Lower lobe of right lung (tissue), 2 donors: ENCODE data around the gene ESYT1. TPM values are rescaled to one million over a fixed set of nuclear protein-coding genes. Genes with fewer than 3 reads are reported as not detected.

Source experiments
- ATAC-seq, 2 donors: fragments of 200-7000 bp; cut with Tn5 transposase; one replicate each; pipeline ENCODE4 v1.9.1; 2020 to 2022; ENCODE audit warnings: mild to moderate bottlenecking in 2 of 2, moderate library complexity in 2 of 2
- DNase-seq: peaks from one replicate; pipeline ENCODE4 v3.0.0-alpha.2; 2020
- H3K27ac ChIP-seq: fragments of 200-600 bp; one replicate; pipeline ENCODE4 v1.8.0; 2022
- H3K27me3 ChIP-seq: fragments of 200-600 bp; one replicate; pipeline ENCODE4 v1.8.0; 2022; ENCODE audit warnings: low read depth
- H3K36me3 ChIP-seq: fragments of 200-600 bp; one replicate; pipeline ENCODE4 v1.8.0; 2022; ENCODE audit warnings: mild to moderate bottlenecking
- H3K4me1 ChIP-seq: fragments of 200-600 bp; one replicate; pipeline ENCODE4 v1.8.0; 2022
- H3K4me3 ChIP-seq: fragments of 200-600 bp; one replicate; pipeline ENCODE4 v1.8.0; 2022; ENCODE audit warnings: mild to moderate bottlenecking
- H3K9me3 ChIP-seq: fragments of 200-600 bp; one replicate; pipeline ENCODE4 v1.8.0; 2022
- intact Hi-C: fragments of 100-400 bp; cut with DNase I; formaldehyde crosslinking; loops from one replicate; pipeline ENCODE4 v1.11.0; 2022
- total RNA-seq: library from RNA; stranded (reverse); fragmentation: NEBNext Ultra II Directional; extraction: Animal tissue kit (Norgen Biotek cat#: 25700); gene quantifications from one replicate; pipeline ENCODE4 v1.2.1, GENCODE V29; 2021
- TF ChIP-seq, protein P1 (sequence below): fragments of 200-600 bp; IDR thresholded peaks from one replicate; pipeline ENCODE4 v1.8.0; 2022; ENCODE audit warnings: antibody characterized with exemption, mild to moderate bottlenecking
- donor health status: DM: no; HTN: yes; CAD: no; lungs with severe emphysema.

ESYT1 gene
- total RNA-seq, 1 donor from 2014 or later: 114 TPM

DNA sequence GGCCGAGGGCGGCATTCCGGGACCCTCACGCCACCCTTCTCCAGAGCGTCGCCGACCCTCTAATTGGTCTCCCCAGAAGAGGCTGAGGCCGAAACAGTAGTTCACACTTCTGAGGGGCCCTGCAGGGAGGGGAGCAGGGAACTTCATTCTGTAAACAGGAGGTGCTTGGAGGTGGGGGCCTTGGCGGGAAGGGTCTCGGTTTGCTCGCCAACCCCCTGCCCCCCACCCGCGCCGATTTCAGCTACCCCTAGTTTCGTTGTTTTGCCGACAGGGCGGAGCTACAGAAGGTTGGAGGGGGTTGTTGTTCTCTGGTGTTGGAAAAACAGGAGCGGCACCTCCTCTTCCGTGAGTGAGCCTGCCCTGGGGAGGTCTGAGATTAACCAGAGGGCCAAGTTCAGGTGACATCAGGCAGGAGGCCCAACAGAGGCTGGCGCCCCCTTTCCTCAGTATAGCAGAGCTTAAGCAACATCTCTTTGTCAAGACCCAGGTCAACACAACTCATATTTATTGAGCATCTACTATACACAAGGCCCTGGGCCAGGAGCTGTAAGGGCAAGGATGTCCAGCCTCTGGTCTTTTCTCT lies 47.4 kb upstream of the ESYT1 start:
- Histone ChIP-seq H3K9me3 (no peaks in the 10 kb centered on the region), H3K4me3 (peak overlapping the region; percentile 72), H3K36me3 (peaks cover 7% of the 10 kb centered on the region), H3K27me3 (peaks cover 16% of the 10 kb centered on the region), H3K27ac (peak overlapping the region; percentile 88), H3K4me1 (peaks cover 17% of the 10 kb centered on the region)
- intact Hi-C loops: no loop called here
- peak; percentile 50 to 52 for ATAC-seq
- DNase-seq: peak; percentile 53
- TF ChIP-seq, protein P1, sequence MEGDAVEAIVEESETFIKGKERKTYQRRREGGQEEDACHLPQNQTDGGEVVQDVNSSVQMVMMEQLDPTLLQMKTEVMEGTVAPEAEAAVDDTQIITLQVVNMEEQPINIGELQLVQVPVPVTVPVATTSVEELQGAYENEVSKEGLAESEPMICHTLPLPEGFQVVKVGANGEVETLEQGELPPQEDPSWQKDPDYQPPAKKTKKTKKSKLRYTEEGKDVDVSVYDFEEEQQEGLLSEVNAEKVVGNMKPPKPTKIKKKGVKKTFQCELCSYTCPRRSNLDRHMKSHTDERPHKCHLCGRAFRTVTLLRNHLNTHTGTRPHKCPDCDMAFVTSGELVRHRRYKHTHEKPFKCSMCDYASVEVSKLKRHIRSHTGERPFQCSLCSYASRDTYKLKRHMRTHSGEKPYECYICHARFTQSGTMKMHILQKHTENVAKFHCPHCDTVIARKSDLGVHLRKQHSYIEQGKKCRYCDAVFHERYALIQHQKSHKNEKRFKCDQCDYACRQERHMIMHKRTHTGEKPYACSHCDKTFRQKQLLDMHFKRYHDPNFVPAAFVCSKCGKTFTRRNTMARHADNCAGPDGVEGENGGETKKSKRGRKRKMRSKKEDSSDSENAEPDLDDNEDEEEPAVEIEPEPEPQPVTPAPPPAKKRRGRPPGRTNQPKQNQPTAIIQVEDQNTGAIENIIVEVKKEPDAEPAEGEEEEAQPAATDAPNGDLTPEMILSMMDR: no peak

DNA sequence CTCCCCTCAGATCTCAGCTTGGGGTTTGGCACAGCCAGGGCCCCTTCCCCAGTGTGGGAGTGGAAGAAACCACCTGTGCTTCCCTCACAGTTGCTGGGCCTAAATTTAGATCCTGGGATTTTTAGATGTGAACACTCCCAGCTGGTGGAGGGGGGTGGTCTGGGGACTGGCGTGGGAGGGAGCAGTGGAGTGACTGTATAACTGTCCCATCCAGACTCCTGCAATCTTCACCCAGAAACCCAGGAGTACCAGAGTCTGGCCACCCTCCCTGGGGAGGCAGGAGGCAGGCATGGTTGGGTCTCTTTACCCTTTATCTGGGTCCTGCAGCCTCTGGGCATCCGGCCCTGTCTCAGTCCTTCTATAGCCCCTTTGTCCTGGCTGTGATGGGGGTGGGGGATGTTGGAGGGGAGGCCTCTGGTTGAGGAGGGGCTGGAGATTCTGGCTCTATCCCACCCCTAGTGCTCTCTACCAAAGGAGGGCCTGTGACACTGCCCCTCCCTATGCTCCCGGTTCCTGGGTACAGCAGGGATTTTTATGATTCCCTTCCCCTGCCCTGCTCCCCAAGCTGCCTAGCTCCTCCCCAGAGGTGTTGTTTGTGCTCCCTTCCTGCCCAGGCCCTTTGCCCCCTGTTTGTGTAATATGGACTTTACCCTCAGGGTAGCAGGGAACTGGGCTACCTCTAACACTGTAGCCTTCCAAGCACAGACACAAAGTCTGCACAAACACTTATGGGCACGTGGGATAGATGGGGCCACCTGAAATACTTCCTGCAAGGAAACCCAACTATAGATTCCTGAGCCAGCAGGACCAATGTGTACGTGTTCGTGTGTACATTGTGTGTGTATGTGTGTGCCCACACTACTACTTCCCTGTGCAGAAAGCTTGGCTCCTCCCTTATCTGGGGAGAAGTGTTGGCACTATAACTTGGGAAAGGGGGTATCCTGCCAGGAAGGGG lies 46.4 kb upstream of the ESYT1 start:
- DNase-seq (no peak), ATAC-seq (no peak)
- Histone ChIP-seq H3K27me3 (peaks cover 16% of the 10 kb centered on the region), H3K4me1 (peaks cover 20% of the 10 kb centered on the region), H3K36me3 (peaks cover 7% of the 10 kb centered on the region), H3K27ac (peak overlapping the region; percentile 88), H3K9me3 (no peaks in the 10 kb centered on the region), H3K4me3 (peak overlapping the region; percentile 72)
- intact Hi-C loops: no loop called here
- TF ChIP-seq, protein P1: no peak

DNA sequence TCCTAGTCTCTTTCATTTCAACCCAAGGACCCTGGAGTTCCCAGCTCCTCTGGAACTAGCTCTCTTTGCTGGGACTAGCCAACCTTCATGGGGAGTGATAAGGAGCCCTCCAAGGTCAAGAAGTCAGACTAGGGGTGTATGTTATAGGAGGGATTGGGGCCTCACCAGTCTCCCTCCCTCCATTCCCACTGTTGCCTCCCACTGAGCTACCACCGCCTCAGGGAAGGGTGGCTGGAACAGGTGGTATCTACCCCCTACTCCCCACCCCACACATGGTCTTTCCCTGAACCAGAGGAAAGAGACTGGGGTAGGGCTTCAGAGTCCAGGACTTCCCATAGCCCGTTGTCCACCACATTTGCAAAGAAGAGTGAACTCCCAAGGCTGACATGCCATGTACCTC lies 45.7 kb upstream of the ESYT1 start:
- intact Hi-C loops: no loop called here
- TF ChIP-seq, protein P1: no peak
- H3K27me3 ChIP-seq: peaks cover 16% of the 10 kb centered on the region
- peaks cover 7% of the 10 kb centered on the region for H3K36me3 ChIP-seq
- ATAC-seq: no peak
- no peak overlapping the region for H3K27ac ChIP-seq
- no peaks in the 10 kb centered on the region for H3K9me3 ChIP-seq
- peaks cover 26% of the 10 kb centered on the region for H3K4me1 ChIP-seq
- DNase-seq: no peak
- no peak overlapping the region for H3K4me3 ChIP-seq

DNA sequence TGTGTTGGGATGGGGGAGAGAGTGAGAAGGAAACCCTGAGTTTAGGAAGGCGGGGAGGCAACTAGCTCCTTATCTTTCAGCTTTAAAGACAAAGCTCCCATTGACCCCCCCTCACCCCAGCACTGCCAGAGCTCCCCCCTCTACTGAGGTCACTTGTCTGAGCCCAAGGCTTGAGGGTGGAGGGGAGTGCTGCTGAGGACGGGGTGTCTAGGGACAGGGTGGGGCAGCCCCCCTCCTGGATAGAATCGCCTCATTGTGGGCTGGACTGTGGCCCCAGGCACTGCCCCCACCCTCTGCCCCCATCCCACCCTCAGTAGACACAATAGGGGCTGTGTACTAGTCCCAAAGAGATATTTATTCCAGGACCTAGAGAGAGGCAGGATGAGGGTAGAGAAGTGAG lies 45.1 kb upstream of the ESYT1 start:
- Histone ChIP-seq H3K4me3 (no peak overlapping the region), H3K9me3 (no peaks in the 10 kb centered on the region), H3K27ac (no peak overlapping the region), H3K36me3 (peaks cover 9% of the 10 kb centered on the region), H3K27me3 (peaks cover 16% of the 10 kb centered on the region), H3K4me1 (peaks cover 32% of the 10 kb centered on the region)
- no peak for DNase-seq
- TF ChIP-seq, protein P1: no peak
- intact Hi-C loops: no loop called here
- ATAC-seq: no peak

DNA sequence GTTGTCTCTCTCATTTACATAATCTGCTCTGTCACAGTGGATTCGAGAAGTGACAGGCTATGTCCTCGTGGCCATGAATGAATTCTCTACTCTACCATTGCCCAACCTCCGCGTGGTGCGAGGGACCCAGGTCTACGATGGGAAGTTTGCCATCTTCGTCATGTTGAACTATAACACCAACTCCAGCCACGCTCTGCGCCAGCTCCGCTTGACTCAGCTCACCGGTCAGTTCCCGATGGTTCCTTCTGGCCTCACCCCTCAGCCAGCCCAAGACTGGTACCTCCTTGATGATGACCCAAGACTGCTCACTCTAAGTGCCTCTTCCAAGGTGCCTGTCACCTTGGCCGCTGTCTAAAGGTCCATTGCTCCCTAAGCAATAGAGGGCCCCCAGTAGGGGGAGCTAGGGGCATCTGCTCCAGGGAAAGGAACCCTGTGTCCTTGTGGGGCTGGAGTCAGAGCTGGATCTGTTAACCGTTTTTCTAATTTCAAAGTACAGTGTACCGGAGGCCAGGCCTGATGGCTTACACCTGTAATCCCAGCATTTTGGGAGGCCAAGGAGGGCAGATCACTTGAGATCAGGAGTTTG lies 43.0 kb upstream of the ESYT1 start:
- Histone ChIP-seq H3K27ac (no peak overlapping the region), H3K27me3 (peaks cover 8% of the 10 kb centered on the region), H3K4me3 (no peak overlapping the region), H3K4me1 (peaks cover 22% of the 10 kb centered on the region), H3K9me3 (no peaks in the 10 kb centered on the region), H3K36me3 (peaks cover 27% of the 10 kb centered on the region)
- TF ChIP-seq, protein P1: peak; percentile 31
- ATAC-seq: no peak
- intact Hi-C loops: no loop called here
- no peak for DNase-seq
